ENCODE data around the gene FAM131B. TPM values are rescaled to one million over a fixed set of nuclear protein-coding genes. Genes with fewer than 3 reads are reported as not detected.

The FAM131B gene
- total RNA-seq, 1 donor from 2014 or later = 0.38 TPM

GRCh38 chr7:143325240-143325639 lies 37.3 kb downstream of the FAM131B start:
- ATAC-seq = no peak
- DNase-seq (ENCODE audit: low spot score) = no peak

GRCh38 chr7:143323653-143324052 lies 38.9 kb downstream of the FAM131B start:
- ATAC-seq = no peak
- no peak for DNase-seq (ENCODE audit: low spot score)

GRCh38 chr7:143322760-143323633 lies 39.5 kb downstream of the FAM131B start:
- DNase-seq (ENCODE audit: low spot score) = no peak
- no peak for ATAC-seq

GRCh38 chr7:143321734-143322133 lies 40.8 kb downstream of the FAM131B start:
- peak; percentile 64 for ATAC-seq
- DNase-seq (ENCODE audit: low spot score) = no peak

- ATAC-seq (no peak), DNase-seq (ENCODE audit: low spot score) (no peak)
These were observed 41.3 kb downstream of the FAM131B start for GRCh38 chr7:143321242-143321641.

- ATAC-seq (peak; percentile 51), DNase-seq (ENCODE audit: low spot score) (peak; percentile 72)
These were observed 41.9 kb downstream of the FAM131B start for GRCh38 chr7:143320620-143321019.

- DNase-seq (ENCODE audit: low spot score) = peak; percentile 85
- peak; percentile 85 for ATAC-seq
These were observed 43.9 kb downstream of the FAM131B start for GRCh38 chr7:143318661-143319060.

GRCh38 chr7:143316492-143316891 lies 46.0 kb downstream of the FAM131B start:
- no peak for ATAC-seq
- no peak for DNase-seq (ENCODE audit: low spot score)

GRCh38 chr7:143315776-143316175 lies 46.7 kb downstream of the FAM131B start, which contains the start of gene CLCN1:
Gene CLCN1 (plus strand): TSS chr7:143316111. CDS start chr7:143316213, 102 bp downstream.
- ATAC-seq (no peak), DNase-seq (ENCODE audit: low spot score) (no peak)

GRCh38 chr7:143314127-143314526 lies 48.4 kb downstream of the FAM131B start:
- ATAC-seq = no peak
- no peak for DNase-seq (ENCODE audit: low spot score)

GRCh38 chr7:143308632-143309031 lies 53.9 kb downstream of the FAM131B start:
- no peak for DNase-seq (ENCODE audit: low spot score)
- ATAC-seq = no peak

GRCh38 chr7:143305423-143306070 lies 57.0 kb downstream of the FAM131B start:
- ATAC-seq (peak; percentile 99), DNase-seq (ENCODE audit: low spot score) (peak; percentile 86)

- DNase-seq (ENCODE audit: low spot score) = no peak
- no peak for ATAC-seq
These were observed 57.6 kb downstream of the FAM131B start for GRCh38 chr7:143304938-143305337.

- DNase-seq (ENCODE audit: low spot score) (no peak), ATAC-seq (no peak)
These were observed 58.8 kb downstream of the FAM131B start for GRCh38 chr7:143303733-143304132.

Other genes starting within 250 kb of the FAM131B start
- gene PIP, start 230.6 kb downstream of the FAM131B start, total RNA-seq = not detected
- gene TAS2R39, start 179.3 kb downstream of the FAM131B start, total RNA-seq = not detected
- not detected for gene TAS2R40, start 140.7 kb downstream of the FAM131B start, total RNA-seq
- 261 TPM for gene GSTK1, start 99.3 kb downstream of the FAM131B start, total RNA-seq
- 22.0 TPM for gene TMEM139, start 77.8 kb downstream of the FAM131B start, total RNA-seq
- 8.4 TPM for gene CASP2, start 74.4 kb downstream of the FAM131B start, total RNA-seq
- not detected for gene CLCN1, start 46.6 kb downstream of the FAM131B start, total RNA-seq
- gene ZYX, start 18.6 kb upstream of the FAM131B start, total RNA-seq = 33.8 TPM
- gene EPHA1, start 46.1 kb upstream of the FAM131B start, total RNA-seq = 39.6 TPM
- gene TAS2R60, start 80.7 kb upstream of the FAM131B start, total RNA-seq = 0.38 TPM
- 0.45 TPM for gene TAS2R41, start 115.2 kb upstream of the FAM131B start, total RNA-seq
- 0.28 TPM for gene CTAGE15, start 209.1 kb upstream of the FAM131B start, total RNA-seq